GM23338 (cell line): ENCODE results near the gene TAPBP.

Source experiments
- CREB1 ChIP-seq: fragments of 250-450 bp; sonication (Bioruptor Pico); IDR thresholded peaks from 2 replicates; pipeline ENCODE4 v1.5.0; 2020; ENCODE audit warnings: low read depth, mild to moderate bottlenecking, moderate library complexity
- CTCF ChIP-seq, 2 experiments: fragments of 200-600 bp in 1 of 2; sonication (generic) in 1 of 2; conservative IDR thresholded peaks; 2 replicates each; pipeline versions ENCODE4 v1.5.1 to v1.6.1; 2016 to 2017; ENCODE audit warnings: antibody characterized with exemption in 2 of 2, low read depth in 2 of 2, mild to moderate bottlenecking in 2 of 2, moderate library complexity in 1 of 2
- ETS1 ChIP-seq: IDR thresholded peaks from 2 replicates; pipeline ENCODE4 v1.6.1; 2016; ENCODE audit warnings: antibody characterized with exemption
- EZH2 ChIP-seq: fragments of 200-600 bp; sonication (generic); IDR thresholded peaks from one replicate; pipeline ENCODE4 v1.8.0; 2017; ENCODE audit warnings: antibody characterized with exemption, mild to moderate bottlenecking, low read depth; ENCODE audit not compliant: unreplicated experiment
- EZH2phosphoT487 ChIP-seq: fragments of 200-600 bp; sonication (generic); IDR thresholded peaks from one replicate; pipeline ENCODE4 v1.8.1; 2018; ENCODE audit warnings: antibody characterized with exemption; ENCODE audit not compliant: unreplicated experiment
- JUNB ChIP-seq: IDR thresholded peaks from one replicate; pipeline ENCODE4 v1.6.1; 2016; ENCODE audit warnings: antibody characterized with exemption; ENCODE audit not compliant: unreplicated experiment
- NANOG ChIP-seq: IDR thresholded peaks from 2 replicates; pipeline ENCODE4 v1.6.1; 2016; ENCODE audit warnings: antibody characterized with exemption, borderline replicate concordance
- POLR2AphosphoS5 ChIP-seq: IDR thresholded peaks from 2 replicates; pipeline ENCODE4 v1.6.1; 2016; ENCODE audit warnings: antibody characterized with exemption, low read depth
- REST ChIP-seq: IDR thresholded peaks from one replicate; pipeline ENCODE4 v1.6.1; 2018; ENCODE audit warnings: antibody characterized with exemption; ENCODE audit not compliant: unreplicated experiment
- STAT1 ChIP-seq: IDR thresholded peaks from one replicate; pipeline ENCODE4 v1.6.1; 2016; ENCODE audit warnings: antibody characterized with exemption; ENCODE audit not compliant: unreplicated experiment
- ZNF114 ChIP-seq: fragments of 250-450 bp; sonication (Bioruptor Pico); IDR thresholded peaks from 2 replicates; pipeline ENCODE4 v1.5.0; 2020; ENCODE audit warnings: mild to moderate bottlenecking, moderate library complexity
- TF ChIP-seq, protein P1 (sequence below): fragments of 250-450 bp; sonication (Bioruptor Pico); IDR thresholded peaks from 2 replicates; pipeline ENCODE4 v1.5.0; 2020; ENCODE audit warnings: mild to moderate bottlenecking, moderate library complexity

GRCh38 chr6:33343953-33344611 is 30.2 kb upstream of the TAPBP start:
- TF ChIP-seq CTCF (conservative IDR thresholded peaks at IDR 0.05; ENCODE audit: low read depth in 2 of 2) (no peak), EZH2 (no peak), EZH2phosphoT487 (no peak), STAT1 (no peak), CREB1 (CRISPR knock-in tag) (no peak), ETS1 (no peak), REST (no peak), POLR2AphosphoS5 (no peak), JUNB (no peak), NANOG (no peak), ZNF114 (CRISPR knock-in tag) (no peak)
- TF ChIP-seq, protein P1, sequence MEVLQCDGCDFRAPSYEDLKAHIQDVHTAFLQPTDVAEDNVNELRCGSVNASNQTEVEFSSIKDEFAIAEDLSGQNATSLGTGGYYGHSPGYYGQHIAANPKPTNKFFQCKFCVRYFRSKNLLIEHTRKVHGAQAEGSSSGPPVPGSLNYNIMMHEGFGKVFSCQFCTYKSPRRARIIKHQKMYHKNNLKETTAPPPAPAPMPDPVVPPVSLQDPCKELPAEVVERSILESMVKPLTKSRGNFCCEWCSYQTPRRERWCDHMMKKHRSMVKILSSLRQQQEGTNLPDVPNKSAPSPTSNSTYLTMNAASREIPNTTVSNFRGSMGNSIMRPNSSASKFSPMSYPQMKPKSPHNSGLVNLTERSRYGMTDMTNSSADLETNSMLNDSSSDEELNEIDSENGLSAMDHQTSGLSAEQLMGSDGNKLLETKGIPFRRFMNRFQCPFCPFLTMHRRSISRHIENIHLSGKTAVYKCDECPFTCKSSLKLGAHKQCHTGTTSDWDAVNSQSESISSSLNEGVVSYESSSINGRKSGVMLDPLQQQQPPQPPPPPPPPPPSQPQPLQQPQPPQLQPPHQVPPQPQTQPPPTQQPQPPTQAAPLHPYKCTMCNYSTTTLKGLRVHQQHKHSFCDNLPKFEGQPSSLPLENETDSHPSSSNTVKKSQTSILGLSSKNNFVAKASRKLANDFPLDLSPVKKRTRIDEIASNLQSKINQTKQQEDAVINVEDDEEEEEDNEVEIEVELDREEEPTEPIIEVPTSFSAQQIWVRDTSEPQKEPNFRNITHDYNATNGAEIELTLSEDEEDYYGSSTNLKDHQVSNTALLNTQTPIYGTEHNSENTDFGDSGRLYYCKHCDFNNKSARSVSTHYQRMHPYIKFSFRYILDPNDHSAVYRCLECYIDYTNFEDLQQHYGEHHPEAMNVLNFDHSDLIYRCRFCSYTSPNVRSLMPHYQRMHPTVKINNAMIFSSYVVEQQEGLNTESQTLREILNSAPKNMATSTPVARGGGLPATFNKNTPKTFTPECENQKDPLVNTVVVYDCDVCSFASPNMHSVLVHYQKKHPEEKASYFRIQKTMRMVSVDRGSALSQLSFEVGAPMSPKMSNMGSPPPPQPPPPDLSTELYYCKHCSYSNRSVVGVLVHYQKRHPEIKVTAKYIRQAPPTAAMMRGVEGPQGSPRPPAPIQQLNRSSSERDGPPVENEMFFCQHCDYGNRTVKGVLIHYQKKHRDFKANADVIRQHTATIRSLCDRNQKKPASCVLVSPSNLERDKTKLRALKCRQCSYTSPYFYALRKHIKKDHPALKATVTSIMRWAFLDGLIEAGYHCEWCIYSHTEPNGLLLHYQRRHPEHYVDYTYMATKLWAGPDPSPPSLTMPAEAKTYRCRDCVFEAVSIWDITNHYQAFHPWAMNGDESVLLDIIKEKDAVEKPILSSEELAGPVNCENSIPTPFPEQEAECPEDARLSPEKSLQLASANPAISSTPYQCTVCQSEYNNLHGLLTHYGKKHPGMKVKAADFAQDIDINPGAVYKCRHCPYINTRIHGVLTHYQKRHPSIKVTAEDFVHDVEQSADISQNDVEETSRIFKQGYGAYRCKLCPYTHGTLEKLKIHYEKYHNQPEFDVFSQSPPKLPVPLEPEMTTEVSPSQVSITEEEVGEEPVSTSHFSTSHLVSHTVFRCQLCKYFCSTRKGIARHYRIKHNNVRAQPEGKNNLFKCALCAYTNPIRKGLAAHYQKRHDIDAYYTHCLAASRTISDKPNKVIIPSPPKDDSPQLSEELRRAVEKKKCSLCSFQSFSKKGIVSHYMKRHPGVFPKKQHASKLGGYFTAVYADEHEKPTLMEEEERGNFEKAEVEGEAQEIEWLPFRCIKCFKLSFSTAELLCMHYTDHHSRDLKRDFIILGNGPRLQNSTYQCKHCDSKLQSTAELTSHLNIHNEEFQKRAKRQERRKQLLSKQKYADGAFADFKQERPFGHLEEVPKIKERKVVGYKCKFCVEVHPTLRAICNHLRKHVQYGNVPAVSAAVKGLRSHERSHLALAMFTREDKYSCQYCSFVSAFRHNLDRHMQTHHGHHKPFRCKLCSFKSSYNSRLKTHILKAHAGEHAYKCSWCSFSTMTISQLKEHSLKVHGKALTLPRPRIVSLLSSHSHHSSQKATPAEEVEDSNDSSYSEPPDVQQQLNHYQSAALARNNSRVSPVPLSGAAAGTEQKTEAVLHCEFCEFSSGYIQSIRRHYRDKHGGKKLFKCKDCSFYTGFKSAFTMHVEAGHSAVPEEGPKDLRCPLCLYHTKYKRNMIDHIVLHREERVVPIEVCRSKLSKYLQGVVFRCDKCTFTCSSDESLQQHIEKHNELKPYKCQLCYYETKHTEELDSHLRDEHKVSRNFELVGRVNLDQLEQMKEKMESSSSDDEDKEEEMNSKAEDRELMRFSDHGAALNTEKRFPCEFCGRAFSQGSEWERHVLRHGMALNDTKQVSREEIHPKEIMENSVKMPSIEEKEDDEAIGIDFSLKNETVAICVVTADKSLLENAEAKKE (CRISPR knock-in tag) = no peak
